ENCODE data around the gene TSHZ2. TPM values are rescaled to one million over a fixed set of nuclear protein-coding genes. Genes with fewer than 3 reads are reported as not detected.

The TSHZ2 gene
- total and polyA plus RNA-seq, 2 donors (not counting 3 experiments of a cell fraction or from before 2014, with no cell fraction given) = not detected

DNA sequence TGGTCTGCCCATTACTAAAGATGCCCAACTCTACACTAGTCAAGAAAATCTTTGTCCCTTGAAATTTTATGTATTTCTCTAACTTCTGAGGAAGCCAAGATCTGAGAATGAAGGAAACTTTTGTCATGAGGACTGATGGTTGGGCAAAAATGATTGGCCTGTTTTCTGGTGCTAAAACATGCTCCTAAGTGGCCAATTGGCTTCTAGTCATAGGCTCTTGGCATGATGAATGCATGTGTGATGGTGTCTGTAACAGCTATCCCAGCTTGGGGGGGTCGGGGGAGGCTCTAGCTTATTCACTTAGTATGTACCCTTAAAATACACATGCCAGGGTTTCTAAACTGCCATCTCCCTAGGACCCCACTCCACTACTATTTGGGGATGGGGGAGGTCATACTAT lies 392.9 kb downstream of the TSHZ2 start:
- peaks cover 2% of the 10 kb centered on the region for H3K9me3 ChIP-seq (replicated peaks; ENCODE audit: control insufficient read depth, insufficient read depth, low read length)

More for the DNA sequence above, 392.9 kb downstream of the TSHZ2 start:
- H3K4me1 ChIP-seq (ENCODE audit: control insufficient read depth, extremely low read depth, insufficient read depth, low read length) = no peaks in the 10 kb centered on the region
- ChIA-PET POLR2A (no interaction called here), CTCF (no interaction called here)
- H3K27ac ChIP-seq (ENCODE audit: insufficient read depth, low read depth, low read length) = no peak overlapping the region
- no peaks in the 10 kb centered on the region for H4K20me1 ChIP-seq (replicated peaks; ENCODE audit: control insufficient read depth, extremely low read depth, insufficient read depth, low read length)
- intact Hi-C loops (cut with micrococcal nuclease) (no loop called here), dilution Hi-C loops (cut with MboI; ENCODE audit: extremely low pct_ligation_motif_present, low sequenced_read_pairs) (no loop called here)
- no peaks in the 10 kb centered on the region for H3K36me3 ChIP-seq (ENCODE audit: control insufficient read depth in 2 of 2, extremely low read depth in 1 of 2, insufficient read depth in 2 of 2, low read length in 2 of 2)
- no peaks in the 10 kb centered on the region for H3K9me1 ChIP-seq (replicated peaks; ENCODE audit: control insufficient read depth, extremely low read depth, insufficient read depth, low read length)
- TF ChIP-seq FOS (IDR thresholded peaks at IDR 0.05; ENCODE audit: borderline replicate concordance, insufficient read depth, low read length) = no peak
- TF ChIP-seq, protein P1, sequence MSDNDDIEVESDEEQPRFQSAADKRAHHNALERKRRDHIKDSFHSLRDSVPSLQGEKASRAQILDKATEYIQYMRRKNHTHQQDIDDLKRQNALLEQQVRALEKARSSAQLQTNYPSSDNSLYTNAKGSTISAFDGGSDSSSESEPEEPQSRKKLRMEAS (IDR thresholded peaks at IDR 0.05; ENCODE audit: insufficient read depth, insufficient read length) = no peak
- TF ChIP-seq, protein P2, sequence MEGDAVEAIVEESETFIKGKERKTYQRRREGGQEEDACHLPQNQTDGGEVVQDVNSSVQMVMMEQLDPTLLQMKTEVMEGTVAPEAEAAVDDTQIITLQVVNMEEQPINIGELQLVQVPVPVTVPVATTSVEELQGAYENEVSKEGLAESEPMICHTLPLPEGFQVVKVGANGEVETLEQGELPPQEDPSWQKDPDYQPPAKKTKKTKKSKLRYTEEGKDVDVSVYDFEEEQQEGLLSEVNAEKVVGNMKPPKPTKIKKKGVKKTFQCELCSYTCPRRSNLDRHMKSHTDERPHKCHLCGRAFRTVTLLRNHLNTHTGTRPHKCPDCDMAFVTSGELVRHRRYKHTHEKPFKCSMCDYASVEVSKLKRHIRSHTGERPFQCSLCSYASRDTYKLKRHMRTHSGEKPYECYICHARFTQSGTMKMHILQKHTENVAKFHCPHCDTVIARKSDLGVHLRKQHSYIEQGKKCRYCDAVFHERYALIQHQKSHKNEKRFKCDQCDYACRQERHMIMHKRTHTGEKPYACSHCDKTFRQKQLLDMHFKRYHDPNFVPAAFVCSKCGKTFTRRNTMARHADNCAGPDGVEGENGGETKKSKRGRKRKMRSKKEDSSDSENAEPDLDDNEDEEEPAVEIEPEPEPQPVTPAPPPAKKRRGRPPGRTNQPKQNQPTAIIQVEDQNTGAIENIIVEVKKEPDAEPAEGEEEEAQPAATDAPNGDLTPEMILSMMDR (IDR thresholded peaks at IDR 0.05; ENCODE audit: extremely low read depth in 1 of 2, insufficient read depth in 1 of 2, low read depth in 1 of 2, low read length in 2 of 2) = no peak
- TF ChIP-seq MYC (IDR thresholded peaks at IDR 0.05; ENCODE audit: low read depth, low read length) = no peak
- no peak for TF ChIP-seq GATA2 (IDR thresholded peaks at IDR 0.05; ENCODE audit: insufficient read depth, insufficient read length, low read depth, low read length)
- TF ChIP-seq POLR2A (IDR thresholded peaks at IDR 0.05; ENCODE audit: low read depth, low read length) = no peak
- no peak for TF ChIP-seq POLR2AphosphoS5 (IDR thresholded peaks at IDR 0.05; ENCODE audit: insufficient read depth, low read depth, low read length)
- no peak for TF ChIP-seq JUN (IDR thresholded peaks at IDR 0.05; ENCODE audit: borderline replicate concordance, insufficient read depth, insufficient read length, low read depth)
- TF ChIP-seq EZH2 (IDR thresholded peaks at IDR 0.05; ENCODE audit: borderline replicate concordance, low read depth, low read length, severe bottlenecking) = no peak
- FAIRE-seq (no peak), DNase-seq (ENCODE audit: low read depth, low spot score) (no peak)
- H3K27me3 ChIP-seq (ENCODE audit: control insufficient read depth in 2 of 2, insufficient read depth in 2 of 2, low read length in 2 of 2) = no peaks in the 10 kb centered on the region
- no peak overlapping the region for H2AFZ ChIP-seq (ENCODE audit: low read depth, low read length)
- no TSS peak for BruUV-seq (replicated peaks)
- H3K4me3 ChIP-seq (replicated peaks in 1 of 3; ENCODE audit: insufficient read depth in 1 of 3, low read depth in 1 of 3, low read length in 3 of 3) = no peak overlapping the region
- no peak overlapping the region for H3K4me2 ChIP-seq (ENCODE audit: insufficient read depth, low read length)
- no peaks in the 10 kb centered on the region for H3K79me2 ChIP-seq (ENCODE audit: control insufficient read depth, insufficient read depth, low read length)
- no peak overlapping the region for H3K9ac ChIP-seq (replicated peaks; ENCODE audit: extremely low read depth, insufficient read depth, low read length)
